ENCODE results near the gene ENTREP3.
A peak's percentile ranks its signal among the peaks of the same experiment; 100 is the strongest.
"Not testable (repeated sequence)": the region's sequence is repeated elsewhere in the genome, so short reads cannot be mapped to it uniquely, and the experiment has no call there.

The ENTREP3 gene, protein sequence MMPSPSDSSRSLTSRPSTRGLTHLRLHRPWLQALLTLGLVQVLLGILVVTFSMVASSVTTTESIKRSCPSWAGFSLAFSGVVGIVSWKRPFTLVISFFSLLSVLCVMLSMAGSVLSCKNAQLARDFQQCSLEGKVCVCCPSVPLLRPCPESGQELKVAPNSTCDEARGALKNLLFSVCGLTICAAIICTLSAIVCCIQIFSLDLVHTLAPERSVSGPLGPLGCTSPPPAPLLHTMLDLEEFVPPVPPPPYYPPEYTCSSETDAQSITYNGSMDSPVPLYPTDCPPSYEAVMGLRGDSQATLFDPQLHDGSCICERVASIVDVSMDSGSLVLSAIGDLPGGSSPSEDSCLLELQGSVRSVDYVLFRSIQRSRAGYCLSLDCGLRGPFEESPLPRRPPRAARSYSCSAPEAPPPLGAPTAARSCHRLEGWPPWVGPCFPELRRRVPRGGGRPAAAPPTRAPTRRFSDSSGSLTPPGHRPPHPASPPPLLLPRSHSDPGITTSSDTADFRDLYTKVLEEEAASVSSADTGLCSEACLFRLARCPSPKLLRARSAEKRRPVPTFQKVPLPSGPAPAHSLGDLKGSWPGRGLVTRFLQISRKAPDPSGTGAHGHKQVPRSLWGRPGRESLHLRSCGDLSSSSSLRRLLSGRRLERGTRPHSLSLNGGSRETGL
- 4.1 to 4.6 reads per million in 2 donors for total RNA-seq

GRCh38 chr1:155255243-155256007 is at the start of gene ENTREP3:
Gene ENTREP3 (minus strand): TSS chr1:155255483. CDS start chr1:155254877, 606 bp downstream.
- DNase-seq = peak; percentile 46

GRCh38 chr1:155304558-155305063 is 49.3 kb upstream of the ENTREP3 start:
- DNase-seq = no peak

DNA sequence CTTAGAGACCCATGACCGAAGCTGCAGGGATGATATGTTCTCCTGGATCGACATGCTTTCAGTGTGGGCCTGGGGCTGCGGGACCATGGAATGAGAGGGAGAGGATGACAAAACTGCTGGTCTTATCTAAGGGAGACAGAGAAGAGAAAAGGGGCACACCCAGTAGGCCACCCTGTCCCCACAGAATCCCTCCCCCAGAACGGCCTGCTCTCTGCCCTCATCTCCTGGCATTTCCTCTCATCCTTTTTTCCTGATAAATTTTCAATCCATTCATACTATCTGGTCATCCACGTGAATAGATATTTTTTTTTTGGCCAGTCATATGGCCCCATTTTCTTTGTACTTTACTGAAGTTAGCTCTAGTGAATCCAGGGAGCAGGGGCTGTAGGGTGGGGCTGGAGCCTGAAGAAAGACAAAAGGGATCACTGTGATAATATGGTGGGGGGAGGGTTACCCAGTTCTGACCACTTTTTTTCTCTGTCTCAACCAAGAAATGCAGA is 46.1 kb upstream of the ENTREP3 start, which contains the start of gene PKLR:
Gene PKLR (minus strand): TSS at position 97 of the 500 bp plus-strand sequence. CDS start 43 bp downstream, at position 54.
- no peak for DNase-seq

DNA sequence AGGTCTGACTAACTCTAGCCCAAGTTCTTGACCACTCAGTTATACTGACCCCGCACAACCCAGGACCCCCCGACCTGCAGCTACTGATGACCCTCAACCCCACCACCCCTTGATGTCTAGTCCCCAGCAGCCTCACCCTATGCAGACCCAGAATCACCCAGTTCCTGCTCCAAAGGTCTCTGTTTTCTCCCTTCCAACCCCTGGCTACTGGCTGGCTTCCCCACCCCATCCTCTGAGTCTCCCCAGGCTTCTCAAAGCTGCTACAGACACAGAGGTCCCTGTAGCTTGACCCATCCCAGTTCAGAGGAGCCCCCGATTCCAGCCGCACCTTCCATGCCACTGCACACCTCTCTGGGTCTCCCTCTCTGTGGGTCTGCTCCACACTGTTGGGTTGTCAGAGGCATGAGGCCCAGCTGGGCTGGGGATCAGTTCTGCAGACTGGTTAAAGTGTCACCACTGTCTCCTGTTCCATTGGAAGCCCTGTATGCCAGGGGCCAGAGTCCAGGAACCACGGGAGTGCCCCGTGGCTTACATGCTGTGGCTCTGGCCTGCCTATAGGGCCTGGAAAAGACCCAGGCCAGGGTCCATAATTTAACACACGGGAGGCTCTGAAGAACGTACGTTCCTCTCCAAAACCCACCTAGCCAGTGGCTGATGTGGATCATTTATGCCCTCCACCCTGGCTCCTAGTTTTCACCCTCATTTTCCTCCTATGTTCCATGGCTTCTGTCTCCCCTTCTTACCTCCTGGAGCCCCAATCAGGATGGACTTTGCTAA is 45.5 kb upstream of the ENTREP3 start:
- no peak for DNase-seq

DNA sequence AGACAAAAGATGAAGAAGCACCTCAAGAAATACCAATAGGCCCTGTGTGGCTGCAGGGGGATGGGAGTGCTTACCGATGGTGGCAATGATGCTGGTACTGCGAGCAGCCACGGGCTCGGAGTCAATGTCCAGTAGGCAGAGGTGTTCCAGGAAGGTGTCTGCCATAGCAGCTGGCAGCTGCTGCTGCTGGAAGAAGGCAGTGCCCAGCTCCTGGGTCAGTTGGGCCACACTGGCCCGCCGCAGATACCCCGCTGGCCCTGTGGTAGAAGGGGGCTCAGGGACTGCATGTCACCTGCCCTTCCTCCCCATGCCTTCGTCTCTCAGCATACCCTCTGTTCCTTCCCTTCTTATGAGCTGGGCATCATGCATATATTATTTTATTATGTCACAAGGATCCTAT is 44.7 kb upstream of the ENTREP3 start:
- DNase-seq = no peak

- DNase-seq = no peak
Measured at GRCh38 chr1:155297384-155297783, 42.1 kb upstream of the ENTREP3 start.

DNA sequence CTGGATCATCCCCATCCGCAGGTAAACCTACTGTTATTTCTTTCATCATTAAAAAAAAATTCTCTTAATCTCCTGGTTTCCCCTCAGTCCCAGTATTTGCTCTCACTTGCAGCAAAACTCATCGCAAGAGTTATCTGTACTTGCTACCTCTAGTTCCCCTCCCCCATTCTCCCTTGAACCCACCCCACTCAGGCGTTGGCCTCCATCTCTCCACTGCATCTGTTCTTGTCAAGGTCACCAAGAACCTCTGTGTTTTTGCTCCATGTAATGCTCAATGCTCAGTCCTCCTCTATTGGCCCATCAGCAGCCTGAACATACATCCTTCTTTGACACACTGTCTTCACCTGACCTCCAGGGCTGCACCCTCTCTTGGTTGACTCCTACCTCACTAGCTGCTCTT is 41.4 kb upstream of the ENTREP3 start:
- no peak for DNase-seq

DNA sequence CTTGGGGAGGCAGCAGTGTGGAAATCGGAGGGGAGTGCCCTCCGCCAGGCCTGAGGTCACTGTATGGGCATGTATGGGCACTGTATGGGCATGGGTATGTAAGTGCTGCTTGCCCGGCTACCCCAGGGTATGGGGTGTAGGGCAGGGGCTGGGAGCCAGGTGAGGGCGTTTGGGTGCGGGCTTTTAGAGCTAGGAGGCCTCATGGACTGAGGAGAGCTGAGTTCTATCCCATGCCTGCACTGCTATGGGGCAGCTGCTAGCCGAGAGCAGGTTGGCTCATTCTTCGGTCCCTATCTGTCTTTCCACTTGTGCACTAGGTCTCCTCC is 40.6 kb upstream of the ENTREP3 start:
- no peak for DNase-seq

GRCh38 chr1:155295183-155295941 is 40.1 kb upstream of the ENTREP3 start:
- no peak for DNase-seq

GRCh38 chr1:155294520-155295182 is 39.4 kb upstream of the ENTREP3 start:
- no peak for DNase-seq

DNA sequence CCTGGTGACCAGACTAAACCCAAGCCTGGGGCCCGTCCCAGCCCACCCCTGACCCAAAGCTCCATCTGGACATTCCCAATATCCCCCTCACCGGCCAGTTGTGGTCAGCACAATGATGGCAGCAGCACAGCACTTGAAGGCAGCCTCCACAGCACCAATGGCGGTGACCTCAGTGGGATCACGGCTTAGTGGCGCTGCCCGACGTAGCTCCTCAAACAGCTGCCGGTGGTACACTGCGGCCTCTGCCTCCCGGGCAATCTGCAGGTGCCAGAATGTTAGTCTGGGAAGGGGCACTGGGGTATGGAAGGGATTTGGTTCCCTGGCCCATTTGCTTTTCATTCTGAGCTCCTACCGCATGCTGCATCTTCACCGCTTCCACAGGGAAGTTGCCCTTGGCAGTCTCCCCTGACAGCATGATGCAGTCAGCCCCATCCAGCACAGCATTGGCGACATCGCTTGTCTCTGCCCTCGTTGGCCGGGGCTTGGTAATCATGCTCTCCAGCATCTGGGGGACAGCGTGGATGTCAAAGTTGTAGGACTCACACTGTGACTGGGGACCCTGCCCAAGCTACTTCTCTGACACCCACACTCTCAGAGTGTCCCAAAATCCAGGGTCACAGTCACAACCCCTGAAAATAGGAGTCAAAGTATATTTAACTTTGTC is 37.9 kb upstream of the ENTREP3 start:
- no peak for DNase-seq

GRCh38 chr1:155291006-155291405 is 35.7 kb upstream of the ENTREP3 start:
- not testable (repeated sequence) for DNase-seq

DNA sequence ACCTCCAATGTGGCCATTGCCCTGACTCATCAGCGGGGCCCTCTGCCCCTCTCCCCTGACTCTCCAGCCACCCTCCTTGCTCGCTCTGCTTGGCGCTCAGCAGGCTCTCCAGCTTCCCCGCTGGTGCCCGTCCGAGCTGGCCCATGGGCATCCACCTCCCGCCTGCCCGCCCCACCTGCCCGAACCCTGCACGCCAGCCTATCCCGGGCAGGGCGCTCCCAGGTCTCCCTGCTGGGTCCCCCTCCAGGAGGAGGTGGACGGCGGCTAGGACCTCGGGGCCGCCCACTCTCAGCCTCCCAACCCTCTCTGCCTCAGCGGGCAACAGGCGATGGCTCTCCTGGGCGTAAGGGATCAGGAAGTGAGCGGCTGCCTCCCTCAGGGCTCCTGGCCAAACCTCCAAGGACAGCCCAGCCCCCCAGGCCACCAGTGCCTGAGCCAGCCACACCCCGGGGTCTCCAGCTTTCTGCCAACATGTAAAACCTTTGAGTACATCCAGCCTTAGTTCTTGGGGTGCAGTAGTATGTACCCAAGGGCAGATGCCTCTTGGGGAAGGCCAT is 32.8 kb upstream of the ENTREP3 start:
- DNase-seq = no peak

GRCh38 chr1:155286544-155286943 is 31.3 kb upstream of the ENTREP3 start:
- DNase-seq = no peak

GRCh38 chr1:155285631-155286044 is 30.4 kb upstream of the ENTREP3 start:
- DNase-seq = no peak

DNA sequence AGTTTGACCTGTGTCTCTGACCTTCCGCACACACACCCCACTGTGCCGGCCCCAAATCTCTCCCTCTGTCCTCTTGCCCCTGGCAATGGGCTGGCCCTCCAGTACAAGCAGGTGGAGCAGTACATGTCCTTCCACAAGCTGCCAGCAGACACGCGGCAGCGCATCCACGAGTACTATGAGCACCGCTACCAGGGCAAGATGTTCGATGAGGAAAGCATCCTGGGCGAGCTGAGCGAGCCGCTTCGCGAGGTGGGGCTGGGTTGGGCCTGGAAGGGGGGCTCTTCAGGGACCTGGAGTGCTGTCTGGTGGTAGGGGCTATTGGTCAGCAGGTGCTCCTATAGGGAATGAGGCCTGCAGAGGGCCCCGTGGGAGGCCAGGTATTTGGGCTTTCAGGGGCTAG is 29.8 kb upstream of the ENTREP3 start:
- DNase-seq = no peak

DNA sequence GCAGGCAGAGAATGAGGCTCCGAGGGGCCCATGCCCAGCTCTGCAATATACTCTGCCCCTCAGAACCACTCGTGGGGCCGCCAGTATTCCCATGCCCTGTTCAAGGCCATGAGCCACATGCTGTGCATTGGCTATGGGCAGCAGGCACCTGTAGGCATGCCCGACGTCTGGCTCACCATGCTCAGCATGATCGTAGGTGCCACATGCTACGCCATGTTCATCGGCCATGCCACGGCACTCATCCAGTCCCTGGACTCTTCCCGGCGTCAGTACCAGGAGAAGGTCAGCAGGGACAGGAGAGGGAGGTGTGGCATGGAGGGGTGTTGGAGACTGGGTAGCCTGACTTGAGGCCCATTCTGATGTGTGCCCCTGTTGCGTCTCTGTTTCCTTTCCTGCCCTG is 29.2 kb upstream of the ENTREP3 start:
- no peak for DNase-seq

DNA sequence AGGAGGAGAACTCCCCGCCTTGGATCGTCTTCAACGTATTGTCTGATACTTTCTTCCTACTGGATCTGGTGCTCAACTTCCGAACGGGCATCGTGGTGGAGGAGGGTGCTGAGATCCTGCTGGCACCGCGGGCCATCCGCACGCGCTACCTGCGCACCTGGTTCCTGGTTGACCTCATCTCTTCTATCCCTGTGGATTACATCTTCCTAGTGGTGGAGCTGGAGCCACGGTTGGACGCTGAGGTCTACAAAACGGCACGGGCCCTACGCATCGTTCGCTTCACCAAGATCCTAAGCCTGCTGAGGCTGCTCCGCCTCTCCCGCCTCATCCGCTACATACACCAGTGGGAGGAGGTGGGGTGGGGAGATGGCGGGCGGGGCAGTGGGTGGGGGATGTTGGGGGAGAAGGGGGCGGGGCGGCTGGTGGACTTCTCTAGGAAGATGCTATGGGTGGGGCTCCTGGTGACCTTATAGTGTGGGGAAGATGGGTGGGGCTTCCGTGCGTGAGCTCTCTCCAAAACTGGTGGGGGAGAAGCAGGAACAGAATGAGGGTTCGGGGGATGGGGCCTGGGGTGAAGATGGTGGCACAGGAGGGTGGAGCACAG is 27.3 kb upstream of the ENTREP3 start:
- no peak for DNase-seq

DNA sequence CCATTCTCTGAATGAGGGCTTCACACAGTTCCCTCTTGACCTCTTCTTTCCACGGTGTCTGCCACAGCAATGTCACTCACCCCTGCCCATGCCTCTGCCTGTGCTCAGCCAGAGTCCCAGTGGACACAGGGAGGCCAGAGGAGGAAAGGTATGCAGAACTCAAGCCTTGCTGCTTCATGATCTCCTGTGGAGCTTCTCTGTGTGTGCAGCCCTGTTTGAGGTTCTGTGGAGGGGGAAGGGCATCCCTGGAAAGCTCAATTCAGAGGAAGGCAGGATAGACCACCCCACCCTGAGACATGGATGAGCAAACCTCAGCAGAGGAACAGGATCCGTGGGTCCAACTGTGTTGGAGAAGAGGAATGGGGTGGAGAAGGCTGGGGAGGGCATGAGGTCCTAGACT is 24.0 kb upstream of the ENTREP3 start:
- no peak for DNase-seq
